Measurements from ENCODE around the gene HSPA9.

The HSPA9 gene

DNA sequence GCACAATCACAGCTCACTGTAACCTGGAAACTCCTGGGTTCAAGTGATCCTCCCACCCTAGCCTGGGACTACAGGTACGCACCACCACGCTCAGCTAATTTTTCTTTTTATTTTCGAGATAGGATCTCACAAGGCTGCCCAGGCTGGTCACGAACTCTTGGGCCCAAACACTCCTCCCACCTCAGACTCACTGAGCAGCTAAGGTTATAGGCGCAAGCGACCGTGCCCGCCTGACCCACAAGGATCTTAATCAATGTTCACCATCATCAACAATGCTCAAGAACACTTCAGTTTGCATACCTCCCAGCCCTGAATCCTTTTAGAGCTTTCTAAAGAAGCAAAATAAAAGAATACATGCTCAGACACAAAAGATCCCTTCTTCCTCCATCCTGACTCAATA is 45.4 kb downstream of the HSPA9 start:
- no peak overlapping the region for H3K4me3 ChIP-seq (ENCODE audit: low read depth, low read length)
- TF ChIP-seq, protein P1, sequence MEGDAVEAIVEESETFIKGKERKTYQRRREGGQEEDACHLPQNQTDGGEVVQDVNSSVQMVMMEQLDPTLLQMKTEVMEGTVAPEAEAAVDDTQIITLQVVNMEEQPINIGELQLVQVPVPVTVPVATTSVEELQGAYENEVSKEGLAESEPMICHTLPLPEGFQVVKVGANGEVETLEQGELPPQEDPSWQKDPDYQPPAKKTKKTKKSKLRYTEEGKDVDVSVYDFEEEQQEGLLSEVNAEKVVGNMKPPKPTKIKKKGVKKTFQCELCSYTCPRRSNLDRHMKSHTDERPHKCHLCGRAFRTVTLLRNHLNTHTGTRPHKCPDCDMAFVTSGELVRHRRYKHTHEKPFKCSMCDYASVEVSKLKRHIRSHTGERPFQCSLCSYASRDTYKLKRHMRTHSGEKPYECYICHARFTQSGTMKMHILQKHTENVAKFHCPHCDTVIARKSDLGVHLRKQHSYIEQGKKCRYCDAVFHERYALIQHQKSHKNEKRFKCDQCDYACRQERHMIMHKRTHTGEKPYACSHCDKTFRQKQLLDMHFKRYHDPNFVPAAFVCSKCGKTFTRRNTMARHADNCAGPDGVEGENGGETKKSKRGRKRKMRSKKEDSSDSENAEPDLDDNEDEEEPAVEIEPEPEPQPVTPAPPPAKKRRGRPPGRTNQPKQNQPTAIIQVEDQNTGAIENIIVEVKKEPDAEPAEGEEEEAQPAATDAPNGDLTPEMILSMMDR (IDR thresholded peaks at IDR 0.05; ENCODE audit: borderline replicate concordance, insufficient read depth, low read depth, low read length), result no peak

DNA sequence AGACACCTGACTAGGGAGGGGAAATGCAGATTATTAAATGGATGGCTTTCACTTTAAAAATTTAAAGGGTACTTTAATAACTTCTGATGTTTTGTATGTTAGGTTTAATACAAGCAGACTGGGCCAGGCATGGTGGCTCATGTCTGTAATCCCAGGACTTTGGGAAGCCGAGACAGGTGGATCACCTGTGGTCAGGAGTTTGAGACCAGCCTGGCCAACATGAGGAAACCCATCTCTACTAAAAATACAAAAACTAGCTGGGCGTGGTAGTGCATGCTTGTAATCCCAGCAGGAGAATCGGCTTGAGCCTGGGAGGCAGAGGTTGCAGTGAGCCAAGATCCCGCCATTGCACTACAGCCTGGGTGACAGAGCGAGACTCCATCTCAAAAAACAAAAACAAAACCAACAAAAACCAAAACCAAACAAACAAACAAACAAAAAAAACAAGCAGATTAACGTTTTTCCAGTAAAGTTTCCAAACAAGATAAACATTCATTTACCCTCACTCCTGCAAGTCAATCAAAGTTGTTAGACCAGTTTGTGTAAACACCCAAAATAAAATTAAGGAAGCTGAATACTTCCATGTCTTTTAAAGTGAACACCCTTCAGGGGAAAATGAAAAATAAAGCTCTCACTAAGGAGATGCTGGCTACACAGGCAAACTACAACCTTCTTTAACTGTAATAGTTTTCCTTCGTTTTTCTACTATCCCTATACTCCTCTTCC is 46.3 kb downstream of the HSPA9 start:
- TF ChIP-seq, protein P1 (IDR thresholded peaks at IDR 0.05; ENCODE audit: borderline replicate concordance, insufficient read depth, low read depth, low read length), result no peak
- no peak overlapping the region for H3K4me3 ChIP-seq (ENCODE audit: low read depth, low read length)

DNA sequence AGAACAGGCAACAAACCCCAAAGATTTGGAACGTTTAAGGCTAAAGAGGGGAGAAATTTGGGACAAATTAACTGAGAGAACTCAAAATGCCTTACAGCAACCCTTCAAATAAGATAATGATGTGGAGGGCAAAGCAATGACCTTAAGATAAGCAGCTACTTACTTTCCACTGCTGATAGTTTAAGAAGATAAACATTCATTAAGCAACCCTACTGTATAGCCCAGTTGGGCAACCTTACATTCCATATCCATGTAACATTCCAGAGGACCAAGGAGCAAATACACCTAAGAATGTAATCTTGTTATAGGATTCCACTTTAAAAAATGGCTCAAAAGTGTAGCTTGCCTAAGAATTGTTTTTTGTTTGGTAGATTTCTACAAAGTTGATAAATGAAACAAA is 47.0 kb downstream of the HSPA9 start:
- TF ChIP-seq, protein P1 (IDR thresholded peaks at IDR 0.05; ENCODE audit: borderline replicate concordance, insufficient read depth, low read depth, low read length), result no peak
- no peak overlapping the region for H3K4me3 ChIP-seq (ENCODE audit: low read depth, low read length)

DNA sequence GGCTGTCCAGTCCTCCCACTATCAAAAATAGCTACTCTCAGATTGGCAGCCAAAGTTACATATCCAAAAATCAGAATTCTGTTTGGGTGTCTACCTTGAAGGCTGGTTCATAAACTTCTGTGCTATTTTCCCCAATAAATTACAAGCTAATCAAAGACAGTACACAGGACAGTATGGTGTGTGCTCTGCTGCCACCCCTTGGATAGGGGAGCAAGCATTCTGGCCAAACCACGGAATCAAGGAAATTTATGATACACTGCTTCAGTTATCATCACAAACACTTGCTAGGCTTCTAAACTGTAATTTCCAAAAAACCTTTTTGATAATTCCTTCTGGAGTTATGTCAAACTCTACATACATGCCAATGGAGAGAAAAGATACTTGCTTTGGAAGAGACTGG is 48.0 kb downstream of the HSPA9 start:
- TF ChIP-seq, protein P1 (IDR thresholded peaks at IDR 0.05; ENCODE audit: borderline replicate concordance, insufficient read depth, low read depth, low read length), result no peak
- no peak overlapping the region for H3K4me3 ChIP-seq (ENCODE audit: low read depth, low read length)

DNA sequence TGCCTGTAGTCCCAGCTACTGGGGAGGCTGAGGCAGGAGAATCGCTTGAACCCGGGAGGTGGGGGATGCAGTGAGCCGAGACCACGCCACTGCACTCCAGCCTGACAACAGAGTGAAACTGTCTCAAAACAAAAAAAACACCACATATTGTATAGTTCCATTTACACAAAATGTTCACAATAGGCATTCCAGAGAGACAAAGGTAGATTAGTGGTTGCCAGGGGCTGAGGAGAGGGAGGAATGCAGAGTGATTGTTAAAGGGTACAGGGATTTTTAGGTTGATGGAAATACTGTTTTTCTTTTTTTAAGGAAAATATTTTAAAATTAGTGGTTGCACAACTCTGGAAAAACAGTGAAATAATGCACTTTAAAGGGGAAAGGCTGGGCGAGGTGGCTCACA is 51.8 kb downstream of the HSPA9 start:
- TF ChIP-seq, protein P1 (IDR thresholded peaks at IDR 0.05; ENCODE audit: borderline replicate concordance, insufficient read depth, low read depth, low read length), result no peak

DNA sequence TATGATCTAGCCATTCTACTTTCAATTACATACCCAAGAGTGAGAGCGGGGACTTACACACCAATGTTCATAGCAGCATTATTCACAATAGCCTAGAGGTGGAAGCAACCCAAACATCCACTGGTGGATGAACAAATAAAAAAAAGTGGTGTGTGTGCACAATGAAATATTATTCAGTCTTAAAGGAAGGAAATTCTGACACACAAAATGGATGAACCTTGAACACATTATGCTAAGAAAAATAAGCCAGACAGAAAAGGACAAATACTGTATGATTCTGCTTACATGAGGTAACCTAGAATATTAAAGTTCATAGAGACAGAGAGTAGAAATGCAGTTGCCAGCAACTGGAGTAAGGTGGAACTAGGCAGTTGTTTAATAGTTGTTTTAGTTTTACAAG is 54.2 kb downstream of the HSPA9 start:
- no peak overlapping the region for H3K4me3 ChIP-seq (ENCODE audit: low read depth, low read length)
- TF ChIP-seq, protein P1 (IDR thresholded peaks at IDR 0.05; ENCODE audit: borderline replicate concordance, insufficient read depth, low read depth, low read length), result no peak

More for the DNA sequence above, 51.8 kb downstream of the HSPA9 start:
- H3K4me3 ChIP-seq (ENCODE audit: low read depth, low read length), result no peak overlapping the region

DNA sequence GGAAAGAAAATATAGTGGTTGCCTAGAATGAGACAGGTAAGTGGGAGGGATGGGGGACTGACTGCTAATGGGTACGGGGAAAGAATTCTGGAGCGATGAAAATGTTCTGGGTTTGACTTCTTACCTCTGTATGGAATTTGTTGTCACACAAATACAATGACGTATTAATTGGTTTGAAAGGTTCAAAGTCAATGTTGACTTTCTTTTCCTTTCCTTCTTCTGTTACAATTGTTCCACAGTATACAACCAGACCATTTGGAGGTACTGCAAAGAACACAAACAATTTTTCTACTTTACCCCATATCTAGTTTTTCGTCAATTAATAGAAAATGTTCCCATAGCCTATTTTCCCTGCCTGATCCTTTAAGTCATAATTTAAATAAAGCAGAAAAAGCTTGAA is 57.8 kb downstream of the HSPA9 start:
- no peak overlapping the region for H3K4me3 ChIP-seq (ENCODE audit: low read depth, low read length)
- TF ChIP-seq, protein P1 (IDR thresholded peaks at IDR 0.05; ENCODE audit: borderline replicate concordance, insufficient read depth, low read depth, low read length), result no peak

All from GM12875 (cell line).